ENCODE measurements around the gene KPRP.

The KPRP gene

GRCh38 chr1:152774875-152775274, 17.1 kb downstream of the KPRP start, which contains the start of gene LCE1F:
Gene LCE1F (plus strand): TSS chr1:152775140. CDS start chr1:152776372, 1,232 bp downstream.
- no peak for DNase-seq (ENCODE audit: low read depth)

GRCh38 chr1:152776361-152776760, 18.5 kb downstream of the KPRP start:
- DNase-seq (ENCODE audit: low read depth): no peak

- no peak for DNase-seq (ENCODE audit: low read depth)
These were observed 19.8 kb downstream of the KPRP start for GRCh38 chr1:152777510-152778137.

GRCh38 chr1:152783095-152783494, 25.3 kb downstream of the KPRP start:
- peak; percentile 40 for DNase-seq (ENCODE audit: low read depth)

DNA sequence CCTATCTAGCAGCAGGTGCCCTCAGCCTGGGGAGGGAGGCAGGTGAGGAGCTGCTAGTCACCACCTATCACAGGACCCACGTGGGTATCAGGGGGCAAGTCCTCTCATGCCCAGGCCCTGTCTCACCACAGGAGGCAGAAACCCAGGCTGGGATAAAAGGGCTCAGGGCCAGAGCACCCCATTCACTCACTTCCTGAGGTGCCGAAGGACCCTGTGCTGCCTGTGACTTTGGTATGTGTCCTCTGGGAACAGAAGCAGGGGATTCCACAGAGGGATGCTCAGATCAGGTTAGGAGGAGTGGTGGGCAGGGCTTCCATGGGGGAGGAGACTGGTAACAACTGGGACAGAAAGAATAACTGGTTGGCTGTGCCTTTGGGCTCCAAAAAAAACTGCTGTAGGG, 28.3 kb downstream of the KPRP start, which contains the start of gene LCE1E:
Gene LCE1E (plus strand): TSS at position 181 of the 400 bp plus-strand sequence. CDS start 1,043 bp downstream, outside the sequence.
- DNase-seq (ENCODE audit: low read depth): no peak

DNA sequence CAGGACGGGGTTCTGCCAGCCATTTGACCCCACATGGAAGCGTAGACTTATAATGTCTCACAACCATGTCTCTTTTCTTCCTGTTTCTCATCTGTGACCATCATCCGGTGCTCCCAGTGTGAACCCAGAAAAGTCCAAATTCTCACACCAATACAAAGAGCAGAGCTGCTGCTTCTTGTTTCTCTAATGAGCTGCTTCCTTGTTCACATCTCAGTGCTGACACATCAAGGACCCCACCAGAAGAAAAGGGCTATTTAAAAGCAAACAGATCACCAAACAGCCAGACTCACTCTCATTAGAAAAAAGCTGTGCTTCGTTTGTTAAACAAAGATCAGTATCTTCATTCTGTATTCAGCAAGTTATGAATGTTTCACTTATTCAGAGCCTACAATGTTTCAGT, 37.9 kb downstream of the KPRP start:
- no peak for DNase-seq (ENCODE audit: low read depth)

- DNase-seq (ENCODE audit: low read depth): no peak
These were observed 38.6 kb downstream of the KPRP start, which contains the start of gene LCE1D for GRCh38 chr1:152796421-152796820. Gene LCE1D (plus strand): TSS chr1:152796721. CDS start chr1:152797795, 1,074 bp downstream.

GRCh38 chr1:152801333-152801732, 43.5 kb downstream of the KPRP start:
- DNase-seq (ENCODE audit: low read depth): no peak

DNA sequence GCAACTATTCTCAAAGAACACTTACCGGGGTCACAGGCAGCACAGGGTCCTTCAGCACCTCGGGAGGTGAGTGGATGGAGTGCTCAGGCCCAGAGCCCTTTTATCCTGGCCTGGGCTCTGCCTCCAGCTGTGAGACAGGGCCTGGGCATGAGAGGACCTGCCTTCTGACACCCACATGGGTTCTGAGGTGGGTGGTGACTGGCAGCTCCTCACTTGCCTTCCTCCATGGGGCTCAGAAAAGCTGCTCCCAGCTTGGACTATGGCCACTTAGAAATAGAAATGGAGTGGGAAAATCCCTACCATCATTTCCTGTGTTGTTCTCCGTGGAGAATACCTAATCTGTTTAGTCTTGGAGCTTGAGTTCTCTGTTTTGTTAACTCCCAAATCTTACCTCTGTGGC, 48.8 kb downstream of the KPRP start, which contains the start of gene LCE1C:
Gene LCE1C (minus strand): TSS at position 76 of the 400 bp plus-strand sequence. CDS start 1,173 bp downstream, outside the sequence.
- DNase-seq (ENCODE audit: low read depth): no peak

GRCh38 chr1:152811050-152811449, 53.2 kb downstream of the KPRP start:
- DNase-seq (ENCODE audit: low read depth): no peak
